ENCODE measurements around the gene HABP2.

Gene HABP2

GRCh38 chr10:113527211-113527906, 25.5 kb upstream of the HABP2 start:
- no peaks in the 10 kb centered on the region for H3K9me3 ChIP-seq (ENCODE audit: control insufficient read depth in 1 of 2, low read length in 2 of 2)
- no peak overlapping the region for H3K27ac ChIP-seq (ENCODE audit: low read length)
- H3K4me1 ChIP-seq (ENCODE audit: control insufficient read depth in 1 of 2, insufficient read depth in 2 of 2, low read length in 2 of 2) = no peaks in the 10 kb centered on the region
- no peak overlapping the region for H3K4me3 ChIP-seq (ENCODE audit: low read depth in 1 of 2, low read length in 2 of 2)
- no peaks in the 10 kb centered on the region for H3K27me3 ChIP-seq (ENCODE audit: low read depth, low read length)
- H3K36me3 ChIP-seq (ENCODE audit: control insufficient read depth in 1 of 2, insufficient read depth in 2 of 2, low read length in 2 of 2) = no peaks in the 10 kb centered on the region

GRCh38 chr10:113528876-113529275, 24.0 kb upstream of the HABP2 start:
- no peaks in the 10 kb centered on the region for H3K4me1 ChIP-seq (ENCODE audit: control insufficient read depth in 1 of 2, insufficient read depth in 2 of 2, low read length in 2 of 2)
- no peak overlapping the region for H3K27ac ChIP-seq (ENCODE audit: low read length)
- H3K27me3 ChIP-seq (ENCODE audit: low read depth, low read length) = no peaks in the 10 kb centered on the region
- H3K4me3 ChIP-seq (ENCODE audit: low read depth in 1 of 2, low read length in 2 of 2) = no peak overlapping the region
- H3K36me3 ChIP-seq (ENCODE audit: control insufficient read depth in 1 of 2, insufficient read depth in 2 of 2, low read length in 2 of 2) = no peaks in the 10 kb centered on the region
- no peaks in the 10 kb centered on the region for H3K9me3 ChIP-seq (ENCODE audit: control insufficient read depth in 1 of 2, low read length in 2 of 2)

- no peak overlapping the region for H3K4me3 ChIP-seq (ENCODE audit: low read depth in 1 of 2, low read length in 2 of 2)
- H3K36me3 ChIP-seq (ENCODE audit: control insufficient read depth in 1 of 2, insufficient read depth in 2 of 2, low read length in 2 of 2) = no peaks in the 10 kb centered on the region
- H3K27ac ChIP-seq (ENCODE audit: low read length) = no peak overlapping the region
- H3K9me3 ChIP-seq (ENCODE audit: control insufficient read depth in 1 of 2, low read length in 2 of 2) = no peaks in the 10 kb centered on the region
- H3K4me1 ChIP-seq (ENCODE audit: control insufficient read depth in 1 of 2, insufficient read depth in 2 of 2, low read length in 2 of 2) = no peaks in the 10 kb centered on the region
- H3K27me3 ChIP-seq (ENCODE audit: low read depth, low read length) = no peaks in the 10 kb centered on the region
Measured at GRCh38 chr10:113529575-113529974, 23.3 kb upstream of the HABP2 start.

- H3K27ac ChIP-seq (ENCODE audit: low read length) = no peak overlapping the region
- no peak overlapping the region for H3K4me3 ChIP-seq (ENCODE audit: low read depth in 1 of 2, low read length in 2 of 2)
- H3K4me1 ChIP-seq (ENCODE audit: control insufficient read depth in 1 of 2, insufficient read depth in 2 of 2, low read length in 2 of 2) = no peaks in the 10 kb centered on the region
- no peaks in the 10 kb centered on the region for H3K27me3 ChIP-seq (ENCODE audit: low read depth, low read length)
- H3K9me3 ChIP-seq (ENCODE audit: control insufficient read depth in 1 of 2, low read length in 2 of 2) = no peaks in the 10 kb centered on the region
- no peaks in the 10 kb centered on the region for H3K36me3 ChIP-seq (ENCODE audit: control insufficient read depth in 1 of 2, insufficient read depth in 2 of 2, low read length in 2 of 2)
Measured at GRCh38 chr10:113530476-113530875, 22.4 kb upstream of the HABP2 start.

- Histone ChIP-seq H3K9me3 (ENCODE audit: control insufficient read depth in 1 of 2, low read length in 2 of 2) (no peaks in the 10 kb centered on the region), H3K4me3 (ENCODE audit: low read depth in 1 of 2, low read length in 2 of 2) (no peak overlapping the region), H3K27me3 (ENCODE audit: low read depth, low read length) (no peaks in the 10 kb centered on the region), H3K4me1 (ENCODE audit: control insufficient read depth in 1 of 2, insufficient read depth in 2 of 2, low read length in 2 of 2) (no peaks in the 10 kb centered on the region), H3K27ac (ENCODE audit: low read length) (no peak overlapping the region), H3K36me3 (ENCODE audit: control insufficient read depth in 1 of 2, insufficient read depth in 2 of 2, low read length in 2 of 2) (no peaks in the 10 kb centered on the region)
Measured at GRCh38 chr10:113532724-113533123, 20.1 kb upstream of the HABP2 start.

GRCh38 chr10:113533801-113534200, 19.1 kb upstream of the HABP2 start:
- Histone ChIP-seq H3K9me3 (ENCODE audit: control insufficient read depth in 1 of 2, low read length in 2 of 2) (no peaks in the 10 kb centered on the region), H3K27ac (ENCODE audit: low read length) (no peak overlapping the region), H3K27me3 (ENCODE audit: low read depth, low read length) (no peaks in the 10 kb centered on the region), H3K4me1 (ENCODE audit: control insufficient read depth in 1 of 2, insufficient read depth in 2 of 2, low read length in 2 of 2) (no peaks in the 10 kb centered on the region), H3K36me3 (ENCODE audit: control insufficient read depth in 1 of 2, insufficient read depth in 2 of 2, low read length in 2 of 2) (no peaks in the 10 kb centered on the region), H3K4me3 (ENCODE audit: low read depth in 1 of 2, low read length in 2 of 2) (no peak overlapping the region)

GRCh38 chr10:113534423-113534822, 18.4 kb upstream of the HABP2 start:
- no peak overlapping the region for H3K27ac ChIP-seq (ENCODE audit: low read length)
- H3K36me3 ChIP-seq (ENCODE audit: control insufficient read depth in 1 of 2, insufficient read depth in 2 of 2, low read length in 2 of 2) = no peaks in the 10 kb centered on the region
- no peaks in the 10 kb centered on the region for H3K9me3 ChIP-seq (ENCODE audit: control insufficient read depth in 1 of 2, low read length in 2 of 2)
- H3K4me3 ChIP-seq (ENCODE audit: low read depth in 1 of 2, low read length in 2 of 2) = no peak overlapping the region
- no peaks in the 10 kb centered on the region for H3K27me3 ChIP-seq (ENCODE audit: low read depth, low read length)
- no peaks in the 10 kb centered on the region for H3K4me1 ChIP-seq (ENCODE audit: control insufficient read depth in 1 of 2, insufficient read depth in 2 of 2, low read length in 2 of 2)

- Histone ChIP-seq H3K36me3 (ENCODE audit: control insufficient read depth in 1 of 2, insufficient read depth in 2 of 2, low read length in 2 of 2) (no peaks in the 10 kb centered on the region), H3K4me3 (ENCODE audit: low read depth in 1 of 2, low read length in 2 of 2) (no peak overlapping the region), H3K4me1 (ENCODE audit: control insufficient read depth in 1 of 2, insufficient read depth in 2 of 2, low read length in 2 of 2) (no peaks in the 10 kb centered on the region), H3K27ac (ENCODE audit: low read length) (no peak overlapping the region), H3K9me3 (ENCODE audit: control insufficient read depth in 1 of 2, low read length in 2 of 2) (no peaks in the 10 kb centered on the region), H3K27me3 (ENCODE audit: low read depth, low read length) (no peaks in the 10 kb centered on the region)
Measured at GRCh38 chr10:113537672-113538071, 15.2 kb upstream of the HABP2 start.

- Histone ChIP-seq H3K4me3 (ENCODE audit: low read depth in 1 of 2, low read length in 2 of 2) (no peak overlapping the region), H3K36me3 (ENCODE audit: control insufficient read depth in 1 of 2, insufficient read depth in 2 of 2, low read length in 2 of 2) (no peaks in the 10 kb centered on the region), H3K9me3 (ENCODE audit: control insufficient read depth in 1 of 2, low read length in 2 of 2) (no peaks in the 10 kb centered on the region), H3K4me1 (ENCODE audit: control insufficient read depth in 1 of 2, insufficient read depth in 2 of 2, low read length in 2 of 2) (no peaks in the 10 kb centered on the region), H3K27me3 (ENCODE audit: low read depth, low read length) (no peaks in the 10 kb centered on the region), H3K27ac (ENCODE audit: low read length) (no peak overlapping the region)
Measured at GRCh38 chr10:113538151-113538550, 14.7 kb upstream of the HABP2 start.

- no peaks in the 10 kb centered on the region for H3K27me3 ChIP-seq (ENCODE audit: low read depth, low read length)
- no peak overlapping the region for H3K4me3 ChIP-seq (ENCODE audit: low read depth in 1 of 2, low read length in 2 of 2)
- H3K9me3 ChIP-seq (ENCODE audit: control insufficient read depth in 1 of 2, low read length in 2 of 2) = no peaks in the 10 kb centered on the region
- no peaks in the 10 kb centered on the region for H3K36me3 ChIP-seq (ENCODE audit: control insufficient read depth in 1 of 2, insufficient read depth in 2 of 2, low read length in 2 of 2)
- H3K4me1 ChIP-seq (ENCODE audit: control insufficient read depth in 1 of 2, insufficient read depth in 2 of 2, low read length in 2 of 2) = no peaks in the 10 kb centered on the region
- no peak overlapping the region for H3K27ac ChIP-seq (ENCODE audit: low read length)
Measured at GRCh38 chr10:113539789-113540188, 13.1 kb upstream of the HABP2 start.

GRCh38 chr10:113540845-113541548, 11.9 kb upstream of the HABP2 start:
- Histone ChIP-seq H3K27ac (ENCODE audit: low read length) (no peak overlapping the region), H3K9me3 (ENCODE audit: control insufficient read depth in 1 of 2, low read length in 2 of 2) (no peaks in the 10 kb centered on the region), H3K36me3 (ENCODE audit: control insufficient read depth in 1 of 2, insufficient read depth in 2 of 2, low read length in 2 of 2) (no peaks in the 10 kb centered on the region), H3K4me3 (ENCODE audit: low read depth in 1 of 2, low read length in 2 of 2) (no peak overlapping the region), H3K27me3 (ENCODE audit: low read depth, low read length) (no peaks in the 10 kb centered on the region), H3K4me1 (ENCODE audit: control insufficient read depth in 1 of 2, insufficient read depth in 2 of 2, low read length in 2 of 2) (no peaks in the 10 kb centered on the region)

GRCh38 chr10:113541549-113541927, 11.3 kb upstream of the HABP2 start:
- Histone ChIP-seq H3K36me3 (ENCODE audit: control insufficient read depth in 1 of 2, insufficient read depth in 2 of 2, low read length in 2 of 2) (no peaks in the 10 kb centered on the region), H3K27me3 (ENCODE audit: low read depth, low read length) (no peaks in the 10 kb centered on the region), H3K9me3 (ENCODE audit: control insufficient read depth in 1 of 2, low read length in 2 of 2) (no peaks in the 10 kb centered on the region), H3K4me1 (ENCODE audit: control insufficient read depth in 1 of 2, insufficient read depth in 2 of 2, low read length in 2 of 2) (no peaks in the 10 kb centered on the region), H3K27ac (ENCODE audit: low read length) (no peak overlapping the region), H3K4me3 (ENCODE audit: low read depth in 1 of 2, low read length in 2 of 2) (no peak overlapping the region)

Measured in muscle layer of duodenum (tissue), 2 donors.